Activated T-helper 1 cell treated with Interleukin-2 at 50 U/mL for 16 hours (primary cell): ENCODE data around the gene ADPRHL1.
A peak's percentile ranks its signal among the peaks of the same experiment; 100 is the strongest.
"Not testable (repeated sequence)": the region's sequence is repeated elsewhere in the genome, so short reads cannot be mapped to it uniquely, and the experiment has no call there.

Source experiments
- DNase-seq: peaks from one replicate; pipeline ENCODE4 v3.0.0-alpha.2; 2020; ENCODE audit warnings: low read depth

Gene ADPRHL1

GRCh38 chr13:113402471-113403254 lies 50.6 kb downstream of the ADPRHL1 start:
- no peak for DNase-seq

GRCh38 chr13:113401452-113402415 lies 51.6 kb downstream of the ADPRHL1 start:
- DNase-seq, result no peak

GRCh38 chr13:113400621-113401451 lies 52.5 kb downstream of the ADPRHL1 start:
- no peak for DNase-seq

GRCh38 chr13:113399755-113400149 lies 53.5 kb downstream of the ADPRHL1 start:
- no peak for DNase-seq

GRCh38 chr13:113398963-113399754 lies 54.1 kb downstream of the ADPRHL1 start:
- DNase-seq, result no peak

GRCh38 chr13:113397608-113398425 lies 55.5 kb downstream of the ADPRHL1 start:
- DNase-seq, result no peak

GRCh38 chr13:113394339-113394640 lies 59.0 kb downstream of the ADPRHL1 start:
- DNase-seq, result no peak

GRCh38 chr13:113393563-113394338 lies 59.5 kb downstream of the ADPRHL1 start:
- DNase-seq, result peak; percentile 72

GRCh38 chr13:113393226-113393562 lies 60.1 kb downstream of the ADPRHL1 start:
- DNase-seq, result no peak

- no peak for DNase-seq
These were observed 62.3 kb downstream of the ADPRHL1 start for GRCh38 chr13:113390874-113391497.

GRCh38 chr13:113389586-113389985 lies 63.7 kb downstream of the ADPRHL1 start:
- DNase-seq, result not testable (repeated sequence)

GRCh38 chr13:113387396-113387795 lies 65.9 kb downstream of the ADPRHL1 start:
- DNase-seq, result no peak

GRCh38 chr13:113383089-113383488 lies 70.2 kb downstream of the ADPRHL1 start:
- DNase-seq, result no peak

GRCh38 chr13:113382542-113382941 lies 70.7 kb downstream of the ADPRHL1 start:
- DNase-seq, result not testable (repeated sequence)

- DNase-seq, result no peak
These were observed 74.5 kb downstream of the ADPRHL1 start for GRCh38 chr13:113378825-113379224.

- DNase-seq, result no peak
These were observed 78.6 kb downstream of the ADPRHL1 start for GRCh38 chr13:113374511-113375175.

- no peak for DNase-seq
These were observed 79.3 kb downstream of the ADPRHL1 start for GRCh38 chr13:113373811-113374485.

- not testable (repeated sequence) for DNase-seq
These were observed 81.6 kb downstream of the ADPRHL1 start for GRCh38 chr13:113371701-113372100.
